Stimulated activated CD4-positive, alpha-beta T cell treated with anti-CD3 and anti-CD28 coated beads, Interleukin-2, amount 100 ng/mL, for 48 hours (primary cell): ENCODE data around the gene DEFB124.

Source experiments
- DNase-seq, 2 donors: peaks; one replicate each; pipeline ENCODE4 v3.0.0-alpha.2; 2020

DEFB124 gene

GRCh38 chr20:31415653-31416052 is 59.3 kb downstream of the DEFB124 start:
- no peak for DNase-seq
